Lower leg skin (tissue), 3 donors: ENCODE measurements around the gene MRPS2.

ENCODE experiments used
- CTCF ChIP-seq, 3 donors: fragments of 450-650 bp; IDR thresholded peaks; one replicate each; pipeline ENCODE4 v1.5.1; 2016; ENCODE audit warnings: antibody characterized with exemption in 3 of 3, mild to moderate bottlenecking in 3 of 3, moderate library complexity in 2 of 3
- POLR2A ChIP-seq, 2 donors: fragments of 450-650 bp; IDR thresholded peaks; one replicate each; pipeline ENCODE4 v1.6.1; 2016 to 2017; ENCODE audit warnings: antibody characterized with exemption in 2 of 2, mild to moderate bottlenecking in 1 of 2, moderate library complexity in 1 of 2

GRCh38 chr9:135487281-135488012 lies 13.0 kb upstream of the MRPS2 start:
- TF ChIP-seq CTCF (IDR thresholded peaks at IDR 0.05): no peak
- TF ChIP-seq POLR2A (IDR thresholded peaks at IDR 0.05): no peak
